GM23338 (cell line): ENCODE measurements around the gene XPC. TPM values are rescaled to one million over a fixed set of nuclear protein-coding genes. Genes with fewer than 3 reads are reported as not detected.

Source experiments
- ATAC-seq: fragments of 200-7000 bp; cut with Tn5 transposase; 3 replicates; pipeline ENCODE4 v1.9.1; 2020
- DNase-seq: peaks from one replicate; pipeline ENCODE4 v3.0.0-alpha.2; 2015; ENCODE audit warnings: low spot score
- H2AFZ ChIP-seq: fragments of 200-600 bp; sonication (generic); 2 replicates; pipeline ENCODE4 v1.8.0; 2016; ENCODE audit warnings: antibody characterized with exemption, mild to moderate bottlenecking, moderate library complexity
- H3F3A ChIP-seq: fragments of 200-600 bp; sonication (generic); replicated peaks from 2 replicates; pipeline ENCODE4 v1.8.0; 2017; ENCODE audit warnings: antibody characterized with exemption, mixed run types, low read depth
- H3K27ac ChIP-seq: fragments of 200-600 bp; sonication (generic); 2 replicates; pipeline ENCODE4 v1.6.1; 2016; ENCODE audit warnings: low read depth
- H3K27me3 ChIP-seq: fragments of 200-600 bp; sonication (generic); 2 replicates; pipeline ENCODE4 v1.8.0; 2016; ENCODE audit warnings: mild to moderate bottlenecking, mixed run types, moderate library complexity; ENCODE audit not compliant: insufficient read depth
- H3K36me3 ChIP-seq: fragments of 200-600 bp; sonication (generic); 2 replicates; pipeline ENCODE4 v1.8.0; 2016; ENCODE audit warnings: mild to moderate bottlenecking; ENCODE audit not compliant: insufficient read depth
- H3K4me1 ChIP-seq: fragments of 200-600 bp; sonication (generic); 2 replicates; pipeline ENCODE4 v1.8.0; 2016; ENCODE audit warnings: mild to moderate bottlenecking, moderate library complexity; ENCODE audit not compliant: insufficient read depth
- H3K4me2 ChIP-seq: fragments of 200-600 bp; sonication (generic); 2 replicates; pipeline ENCODE4 v1.7.1; 2017; ENCODE audit warnings: mixed run types
- H3K4me3 ChIP-seq: fragments of 200-600 bp; sonication (generic); 2 replicates; pipeline ENCODE4 v1.6.1; 2016; ENCODE audit warnings: mixed run types
- H3K79me2 ChIP-seq: fragments of 200-600 bp; sonication (generic); replicated peaks from 2 replicates; pipeline ENCODE4 v1.8.0; 2017; ENCODE audit warnings: mild to moderate bottlenecking; ENCODE audit not compliant: insufficient read depth
- H3K9me2 ChIP-seq: fragments of 200-600 bp; sonication (generic); 2 replicates; pipeline ENCODE4 v1.8.0; 2017; ENCODE audit not compliant: insufficient read depth
- H4K20me1 ChIP-seq: fragments of 200-600 bp; sonication (generic); replicated peaks from 2 replicates; pipeline ENCODE4 v1.8.0; 2017; ENCODE audit warnings: mild to moderate bottlenecking; ENCODE audit not compliant: insufficient read depth
- H3K27ac Mint-ChIP-seq: 2 replicates; pipeline ENCODE4 v1.8.0; 2020; ENCODE audit warnings: inconsistent platforms, mild to moderate bottlenecking, moderate library complexity, mixed read lengths
- H3K27me3 Mint-ChIP-seq: 3 replicates; pipeline ENCODE4 v1.8.0; 2022; ENCODE audit warnings: low read depth, mild to moderate bottlenecking, moderate library complexity, mixed read lengths, inconsistent platforms; ENCODE audit not compliant: insufficient read depth, poor library complexity
- H3K36me3 Mint-ChIP-seq: 3 replicates; pipeline ENCODE4 v1.8.0; 2021; ENCODE audit warnings: low read depth, mild to moderate bottlenecking, inconsistent platforms, moderate library complexity, mixed read lengths
- H3K4me1 Mint-ChIP-seq: 3 replicates; pipeline ENCODE4 v1.8.0; 2020; ENCODE audit warnings: mild to moderate bottlenecking, inconsistent platforms, mixed read lengths
- H3K4me3 Mint-ChIP-seq: 3 replicates; pipeline ENCODE4 v1.8.0; 2021; ENCODE audit warnings: moderate library complexity, mild to moderate bottlenecking, inconsistent platforms, mixed read lengths
- H3K9me3 Mint-ChIP-seq: 3 replicates; pipeline ENCODE4 v1.8.0; 2020; ENCODE audit warnings: moderate library complexity, mild to moderate bottlenecking, inconsistent platforms, mixed read lengths
- CREB1 ChIP-seq: fragments of 250-450 bp; sonication (Bioruptor Pico); IDR thresholded peaks from 2 replicates; pipeline ENCODE4 v1.5.0; 2020; ENCODE audit warnings: low read depth, mild to moderate bottlenecking, moderate library complexity
- EZH2 ChIP-seq: fragments of 200-600 bp; sonication (generic); IDR thresholded peaks from one replicate; pipeline ENCODE4 v1.8.0; 2017; ENCODE audit warnings: antibody characterized with exemption, mild to moderate bottlenecking, low read depth; ENCODE audit not compliant: unreplicated experiment
- EZH2phosphoT487 ChIP-seq: fragments of 200-600 bp; sonication (generic); IDR thresholded peaks from one replicate; pipeline ENCODE4 v1.8.1; 2018; ENCODE audit warnings: antibody characterized with exemption; ENCODE audit not compliant: unreplicated experiment
- JUNB ChIP-seq: IDR thresholded peaks from one replicate; pipeline ENCODE4 v1.6.1; 2016; ENCODE audit warnings: antibody characterized with exemption; ENCODE audit not compliant: unreplicated experiment
- NANOG ChIP-seq: IDR thresholded peaks from 2 replicates; pipeline ENCODE4 v1.6.1; 2016; ENCODE audit warnings: antibody characterized with exemption, borderline replicate concordance
- POLR2AphosphoS5 ChIP-seq: IDR thresholded peaks from 2 replicates; pipeline ENCODE4 v1.6.1; 2016; ENCODE audit warnings: antibody characterized with exemption, low read depth
- STAT1 ChIP-seq: IDR thresholded peaks from one replicate; pipeline ENCODE4 v1.6.1; 2016; ENCODE audit warnings: antibody characterized with exemption; ENCODE audit not compliant: unreplicated experiment
- ZNF114 ChIP-seq: fragments of 250-450 bp; sonication (Bioruptor Pico); IDR thresholded peaks from 2 replicates; pipeline ENCODE4 v1.5.0; 2020; ENCODE audit warnings: mild to moderate bottlenecking, moderate library complexity
- ZNF331 ChIP-seq: fragments of 250-450 bp; sonication (Bioruptor Pico); IDR thresholded peaks from 2 replicates; pipeline ENCODE4 v1.5.0; 2020; ENCODE audit warnings: low read depth, mild to moderate bottlenecking, moderate library complexity
- polyA plus RNA-seq: library from polyadenylated mRNA; unstranded; fragments of >200 nt; fragmentation: Nextera tagmentation; extraction: Ambion mirVana; gene quantifications from 2 replicates; pipeline ENCODE4 v1.2.1, GENCODE V29; 2016
- total RNA-seq: library from RNA; depleted of rRNA; stranded (reverse); fragments of >200 nt; shearing (Covaris generic); gene quantifications from 2 replicates; pipeline ENCODE4 v1.2.3, GENCODE V29; 2014
- TF ChIP-seq, protein P1 (sequence below): fragments of 250-450 bp; sonication (Bioruptor Pico); IDR thresholded peaks from 2 replicates; pipeline ENCODE4 v1.5.0; 2020; ENCODE audit warnings: mild to moderate bottlenecking, moderate library complexity
- TF ChIP-seq, protein P2 (sequence below), 2 experiments: fragments of 200-600 bp in 1 of 2; sonication (generic) in 1 of 2; conservative IDR thresholded peaks; 2 replicates each; pipeline versions ENCODE4 v1.5.1 to v1.6.1; 2016 to 2017; ENCODE audit warnings: antibody characterized with exemption in 2 of 2, low read depth in 2 of 2, mild to moderate bottlenecking in 2 of 2, moderate library complexity in 1 of 2
- TF ChIP-seq, protein P3 (sequence below): IDR thresholded peaks from 2 replicates; pipeline ENCODE4 v1.6.1; 2016; ENCODE audit warnings: antibody characterized with exemption

The XPC gene
- total and polyA plus RNA-seq, 2 experiments from 2014 or later, result 34.9 to 41.5 TPM

DNA sequence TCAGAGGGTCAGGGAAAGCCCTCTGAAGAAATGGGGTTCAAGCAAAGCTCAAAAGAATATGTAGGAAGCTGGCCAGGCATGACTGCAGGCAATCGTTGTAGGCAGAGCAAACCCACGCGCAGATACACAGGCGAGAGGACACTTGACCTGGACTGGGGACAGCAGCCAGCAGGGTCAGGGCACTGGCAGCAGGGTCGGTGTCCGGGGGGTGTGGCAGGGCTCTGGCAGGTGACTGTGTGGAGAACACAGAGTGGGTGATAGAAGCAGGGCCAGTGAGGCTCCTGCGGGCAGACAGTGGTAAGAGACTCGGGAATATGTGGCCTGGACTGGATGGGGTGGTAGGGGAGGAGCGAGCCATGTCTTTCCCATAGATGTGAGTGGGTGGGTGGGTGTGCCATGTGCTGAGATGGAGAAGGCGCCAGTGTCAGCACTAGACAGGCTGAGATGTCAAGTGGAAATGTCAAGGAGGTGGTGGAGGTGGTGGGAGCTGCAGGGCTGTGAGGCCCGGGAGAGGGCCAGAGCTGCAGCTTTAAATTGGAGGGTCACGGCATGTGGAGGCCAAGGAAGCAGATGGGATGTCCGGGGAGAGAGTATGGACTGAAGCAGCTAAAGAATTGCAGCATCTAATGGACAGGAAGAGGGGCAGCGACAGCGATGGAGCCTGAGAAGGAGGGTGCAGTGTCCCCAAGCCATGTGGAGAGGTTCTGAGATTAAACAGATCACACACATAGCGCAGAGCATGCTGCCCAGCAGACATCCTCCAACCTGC lies 40.1 kb downstream of the XPC start:
- Histone ChIP-seq H3K79me2 (no peaks in the 10 kb centered on the region), H3K4me1 (no peaks in the 10 kb centered on the region), H3K27ac (no peak overlapping the region), H3K27me3 (no peaks in the 10 kb centered on the region), H2AFZ (no peak overlapping the region), H3K36me3 (peaks cover 4% of the 10 kb centered on the region), H3K4me2 (no peak overlapping the region), H3K4me3 (no peak overlapping the region), H3F3A (no peaks in the 10 kb centered on the region), H4K20me1 (no peaks in the 10 kb centered on the region), H3K9me2 (no peaks in the 10 kb centered on the region)
- Mint-ChIP-seq H3K27me3 (peaks cover 6% of the 10 kb centered on the region), H3K27ac (no peak overlapping the region), H3K4me1 (no peaks in the 10 kb centered on the region; the same call in 2 of the 3 replicates), H3K9me3 (no peaks in the 10 kb centered on the region), H3K4me3 (no peak overlapping the region), H3K36me3 (peaks cover 53% of the 10 kb centered on the region)
- no peak for ATAC-seq
- TF ChIP-seq NANOG, result no peak
- no peak for TF ChIP-seq ZNF331 (CRISPR knock-in tag)
- no peak for DNase-seq

DNA sequence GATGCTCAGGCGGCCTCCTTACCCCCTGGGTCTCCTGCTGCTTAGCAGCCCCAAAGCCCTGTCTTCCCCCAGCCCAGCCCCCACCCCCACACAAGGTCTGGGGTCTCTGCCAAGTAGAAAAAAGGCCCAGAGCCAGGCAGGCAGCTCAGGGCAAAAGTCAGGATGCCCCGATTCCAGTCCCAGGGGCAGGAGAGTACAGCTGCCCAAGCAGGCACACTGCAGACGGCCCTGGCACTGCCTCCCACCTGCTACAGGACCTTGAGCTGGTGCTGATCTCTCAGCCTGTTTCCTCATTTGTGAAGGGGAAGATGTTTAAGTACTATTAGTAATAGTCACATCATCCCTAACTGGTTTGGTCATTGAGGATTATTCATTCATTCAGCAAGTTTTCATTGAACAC lies 41.0 kb downstream of the XPC start:
- no peaks in the 10 kb centered on the region for H3K9me3 Mint-ChIP-seq
- H3K4me3 Mint-ChIP-seq, result no peak overlapping the region
- H3K36me3 Mint-ChIP-seq, result peaks cover 59% of the 10 kb centered on the region
- Histone ChIP-seq H3K27ac (no peak overlapping the region), H3K79me2 (no peaks in the 10 kb centered on the region), H2AFZ (no peak overlapping the region), H4K20me1 (no peaks in the 10 kb centered on the region), H3K4me3 (no peak overlapping the region), H3K27me3 (no peaks in the 10 kb centered on the region), H3K36me3 (peaks cover 4% of the 10 kb centered on the region), H3K9me2 (no peaks in the 10 kb centered on the region), H3F3A (no peaks in the 10 kb centered on the region), H3K4me2 (no peak overlapping the region), H3K4me1 (no peaks in the 10 kb centered on the region)
- no peak overlapping the region for H3K27ac Mint-ChIP-seq
- no peak for DNase-seq
- ATAC-seq, result no peak
- peaks cover 6% of the 10 kb centered on the region for H3K27me3 Mint-ChIP-seq
- no peaks in the 10 kb centered on the region; the same call in 2 of the 3 replicates for H3K4me1 Mint-ChIP-seq
- no peak for TF ChIP-seq CREB1
- TF ChIP-seq EZH2, result no peak
- TF ChIP-seq, protein P1, sequence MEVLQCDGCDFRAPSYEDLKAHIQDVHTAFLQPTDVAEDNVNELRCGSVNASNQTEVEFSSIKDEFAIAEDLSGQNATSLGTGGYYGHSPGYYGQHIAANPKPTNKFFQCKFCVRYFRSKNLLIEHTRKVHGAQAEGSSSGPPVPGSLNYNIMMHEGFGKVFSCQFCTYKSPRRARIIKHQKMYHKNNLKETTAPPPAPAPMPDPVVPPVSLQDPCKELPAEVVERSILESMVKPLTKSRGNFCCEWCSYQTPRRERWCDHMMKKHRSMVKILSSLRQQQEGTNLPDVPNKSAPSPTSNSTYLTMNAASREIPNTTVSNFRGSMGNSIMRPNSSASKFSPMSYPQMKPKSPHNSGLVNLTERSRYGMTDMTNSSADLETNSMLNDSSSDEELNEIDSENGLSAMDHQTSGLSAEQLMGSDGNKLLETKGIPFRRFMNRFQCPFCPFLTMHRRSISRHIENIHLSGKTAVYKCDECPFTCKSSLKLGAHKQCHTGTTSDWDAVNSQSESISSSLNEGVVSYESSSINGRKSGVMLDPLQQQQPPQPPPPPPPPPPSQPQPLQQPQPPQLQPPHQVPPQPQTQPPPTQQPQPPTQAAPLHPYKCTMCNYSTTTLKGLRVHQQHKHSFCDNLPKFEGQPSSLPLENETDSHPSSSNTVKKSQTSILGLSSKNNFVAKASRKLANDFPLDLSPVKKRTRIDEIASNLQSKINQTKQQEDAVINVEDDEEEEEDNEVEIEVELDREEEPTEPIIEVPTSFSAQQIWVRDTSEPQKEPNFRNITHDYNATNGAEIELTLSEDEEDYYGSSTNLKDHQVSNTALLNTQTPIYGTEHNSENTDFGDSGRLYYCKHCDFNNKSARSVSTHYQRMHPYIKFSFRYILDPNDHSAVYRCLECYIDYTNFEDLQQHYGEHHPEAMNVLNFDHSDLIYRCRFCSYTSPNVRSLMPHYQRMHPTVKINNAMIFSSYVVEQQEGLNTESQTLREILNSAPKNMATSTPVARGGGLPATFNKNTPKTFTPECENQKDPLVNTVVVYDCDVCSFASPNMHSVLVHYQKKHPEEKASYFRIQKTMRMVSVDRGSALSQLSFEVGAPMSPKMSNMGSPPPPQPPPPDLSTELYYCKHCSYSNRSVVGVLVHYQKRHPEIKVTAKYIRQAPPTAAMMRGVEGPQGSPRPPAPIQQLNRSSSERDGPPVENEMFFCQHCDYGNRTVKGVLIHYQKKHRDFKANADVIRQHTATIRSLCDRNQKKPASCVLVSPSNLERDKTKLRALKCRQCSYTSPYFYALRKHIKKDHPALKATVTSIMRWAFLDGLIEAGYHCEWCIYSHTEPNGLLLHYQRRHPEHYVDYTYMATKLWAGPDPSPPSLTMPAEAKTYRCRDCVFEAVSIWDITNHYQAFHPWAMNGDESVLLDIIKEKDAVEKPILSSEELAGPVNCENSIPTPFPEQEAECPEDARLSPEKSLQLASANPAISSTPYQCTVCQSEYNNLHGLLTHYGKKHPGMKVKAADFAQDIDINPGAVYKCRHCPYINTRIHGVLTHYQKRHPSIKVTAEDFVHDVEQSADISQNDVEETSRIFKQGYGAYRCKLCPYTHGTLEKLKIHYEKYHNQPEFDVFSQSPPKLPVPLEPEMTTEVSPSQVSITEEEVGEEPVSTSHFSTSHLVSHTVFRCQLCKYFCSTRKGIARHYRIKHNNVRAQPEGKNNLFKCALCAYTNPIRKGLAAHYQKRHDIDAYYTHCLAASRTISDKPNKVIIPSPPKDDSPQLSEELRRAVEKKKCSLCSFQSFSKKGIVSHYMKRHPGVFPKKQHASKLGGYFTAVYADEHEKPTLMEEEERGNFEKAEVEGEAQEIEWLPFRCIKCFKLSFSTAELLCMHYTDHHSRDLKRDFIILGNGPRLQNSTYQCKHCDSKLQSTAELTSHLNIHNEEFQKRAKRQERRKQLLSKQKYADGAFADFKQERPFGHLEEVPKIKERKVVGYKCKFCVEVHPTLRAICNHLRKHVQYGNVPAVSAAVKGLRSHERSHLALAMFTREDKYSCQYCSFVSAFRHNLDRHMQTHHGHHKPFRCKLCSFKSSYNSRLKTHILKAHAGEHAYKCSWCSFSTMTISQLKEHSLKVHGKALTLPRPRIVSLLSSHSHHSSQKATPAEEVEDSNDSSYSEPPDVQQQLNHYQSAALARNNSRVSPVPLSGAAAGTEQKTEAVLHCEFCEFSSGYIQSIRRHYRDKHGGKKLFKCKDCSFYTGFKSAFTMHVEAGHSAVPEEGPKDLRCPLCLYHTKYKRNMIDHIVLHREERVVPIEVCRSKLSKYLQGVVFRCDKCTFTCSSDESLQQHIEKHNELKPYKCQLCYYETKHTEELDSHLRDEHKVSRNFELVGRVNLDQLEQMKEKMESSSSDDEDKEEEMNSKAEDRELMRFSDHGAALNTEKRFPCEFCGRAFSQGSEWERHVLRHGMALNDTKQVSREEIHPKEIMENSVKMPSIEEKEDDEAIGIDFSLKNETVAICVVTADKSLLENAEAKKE (CRISPR knock-in tag), result no peak
- no peak for TF ChIP-seq EZH2phosphoT487
- no peak for TF ChIP-seq ZNF331 (CRISPR knock-in tag)
- TF ChIP-seq, protein P2, sequence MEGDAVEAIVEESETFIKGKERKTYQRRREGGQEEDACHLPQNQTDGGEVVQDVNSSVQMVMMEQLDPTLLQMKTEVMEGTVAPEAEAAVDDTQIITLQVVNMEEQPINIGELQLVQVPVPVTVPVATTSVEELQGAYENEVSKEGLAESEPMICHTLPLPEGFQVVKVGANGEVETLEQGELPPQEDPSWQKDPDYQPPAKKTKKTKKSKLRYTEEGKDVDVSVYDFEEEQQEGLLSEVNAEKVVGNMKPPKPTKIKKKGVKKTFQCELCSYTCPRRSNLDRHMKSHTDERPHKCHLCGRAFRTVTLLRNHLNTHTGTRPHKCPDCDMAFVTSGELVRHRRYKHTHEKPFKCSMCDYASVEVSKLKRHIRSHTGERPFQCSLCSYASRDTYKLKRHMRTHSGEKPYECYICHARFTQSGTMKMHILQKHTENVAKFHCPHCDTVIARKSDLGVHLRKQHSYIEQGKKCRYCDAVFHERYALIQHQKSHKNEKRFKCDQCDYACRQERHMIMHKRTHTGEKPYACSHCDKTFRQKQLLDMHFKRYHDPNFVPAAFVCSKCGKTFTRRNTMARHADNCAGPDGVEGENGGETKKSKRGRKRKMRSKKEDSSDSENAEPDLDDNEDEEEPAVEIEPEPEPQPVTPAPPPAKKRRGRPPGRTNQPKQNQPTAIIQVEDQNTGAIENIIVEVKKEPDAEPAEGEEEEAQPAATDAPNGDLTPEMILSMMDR (conservative IDR thresholded peaks at IDR 0.05; ENCODE audit: low read depth in 2 of 2), result no peak
- no peak for TF ChIP-seq JUNB
- no peak for TF ChIP-seq ZNF114
- TF ChIP-seq, protein P3, sequence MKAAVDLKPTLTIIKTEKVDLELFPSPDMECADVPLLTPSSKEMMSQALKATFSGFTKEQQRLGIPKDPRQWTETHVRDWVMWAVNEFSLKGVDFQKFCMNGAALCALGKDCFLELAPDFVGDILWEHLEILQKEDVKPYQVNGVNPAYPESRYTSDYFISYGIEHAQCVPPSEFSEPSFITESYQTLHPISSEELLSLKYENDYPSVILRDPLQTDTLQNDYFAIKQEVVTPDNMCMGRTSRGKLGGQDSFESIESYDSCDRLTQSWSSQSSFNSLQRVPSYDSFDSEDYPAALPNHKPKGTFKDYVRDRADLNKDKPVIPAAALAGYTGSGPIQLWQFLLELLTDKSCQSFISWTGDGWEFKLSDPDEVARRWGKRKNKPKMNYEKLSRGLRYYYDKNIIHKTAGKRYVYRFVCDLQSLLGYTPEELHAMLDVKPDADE, result no peak
- no peak for TF ChIP-seq NANOG
- no peak for TF ChIP-seq POLR2AphosphoS5
- no peak for TF ChIP-seq STAT1
